H9 (cell line): ENCODE measurements around the gene WDPCP. TPM values are rescaled to one million over a fixed set of nuclear protein-coding genes. Genes with fewer than 3 reads are reported as not detected.

Source experiments
- DNase-seq: peaks from one replicate; pipeline ENCODE4 v3.0.0-alpha.2; 2017
- H2AFZ ChIP-seq: one replicate; pipeline ENCODE4 v1.6.1; 2013; ENCODE audit warnings: mild to moderate bottlenecking, low read length, control low read depth, moderate library complexity
- H2AK5ac ChIP-seq: 2 replicates; pipeline ENCODE4 v1.6.1; 2013; ENCODE audit warnings: low read length, control low read depth, mixed read lengths; ENCODE audit not compliant: insufficient read length
- H2BK120ac ChIP-seq: one replicate; pipeline ENCODE4 v1.6.1; 2013; ENCODE audit warnings: low read depth, mild to moderate bottlenecking, low read length, control low read depth, inconsistent platforms; ENCODE audit not compliant: poor library complexity, severe bottlenecking
- H2BK12ac ChIP-seq: 2 replicates; pipeline ENCODE4 v1.6.1; 2013; ENCODE audit warnings: low read length, control low read depth, mixed read lengths, low read depth; ENCODE audit not compliant: insufficient read length
- H2BK15ac ChIP-seq: 2 replicates; pipeline ENCODE4 v1.6.1; 2013; ENCODE audit warnings: low read depth, low read length, control low read depth
- H2BK20ac ChIP-seq: one replicate; pipeline ENCODE4 v1.6.1; 2013; ENCODE audit warnings: low read depth, mild to moderate bottlenecking, low read length, control low read depth, inconsistent platforms; ENCODE audit not compliant: poor library complexity, severe bottlenecking
- H2BK5ac ChIP-seq: 2 replicates; pipeline ENCODE4 v1.6.1; 2013; ENCODE audit warnings: low read length, control low read depth, mixed read lengths; ENCODE audit not compliant: insufficient read length
- H3K14ac ChIP-seq: 2 replicates; pipeline ENCODE4 v1.6.1; 2013; ENCODE audit warnings: low read length, control low read depth; ENCODE audit not compliant: insufficient read depth
- H3K18ac ChIP-seq: 2 replicates; pipeline ENCODE4 v1.6.1; 2013; ENCODE audit warnings: low read depth, mild to moderate bottlenecking, mixed read lengths, low read length, control low read depth; ENCODE audit not compliant: insufficient read length
- H3K23ac ChIP-seq: 2 replicates; pipeline ENCODE4 v1.6.1; 2013; ENCODE audit warnings: low read length, control low read depth, mixed read lengths, low read depth; ENCODE audit not compliant: insufficient read length
- H3K23me2 ChIP-seq: 2 replicates; pipeline ENCODE4 v1.6.1; 2013; ENCODE audit warnings: low read depth, mild to moderate bottlenecking, mixed read lengths, low read length, control low read depth; ENCODE audit not compliant: insufficient read length, poor library complexity, severe bottlenecking
- H3K27ac ChIP-seq: 2 replicates; pipeline ENCODE4 v1.5.1; 2013; ENCODE audit warnings: low read length, control low read depth, mixed read lengths, low read depth; ENCODE audit not compliant: insufficient read length
- H3K27me3 ChIP-seq: 2 replicates; pipeline ENCODE4 v1.6.1; 2013; ENCODE audit warnings: low read length, control low read depth, inconsistent platforms; ENCODE audit not compliant: insufficient read depth
- H3K4ac ChIP-seq: 2 replicates; pipeline ENCODE4 v1.6.1; 2013; ENCODE audit warnings: low read depth, mild to moderate bottlenecking, control low read depth, inconsistent platforms, low read length, moderate library complexity
- H3K4me1 ChIP-seq: 2 replicates; pipeline ENCODE4 v1.6.1; 2013; ENCODE audit warnings: low read length, control low read depth, inconsistent platforms; ENCODE audit not compliant: insufficient read depth
- H3K4me2 ChIP-seq: 2 replicates; pipeline ENCODE4 v1.6.1; 2013; ENCODE audit warnings: low read length, control low read depth, mixed read lengths; ENCODE audit not compliant: insufficient read length, insufficient read depth
- H3K56ac ChIP-seq: 2 replicates; pipeline ENCODE4 v1.6.1; 2013; ENCODE audit warnings: low read depth, mild to moderate bottlenecking, mixed read lengths, low read length, control low read depth; ENCODE audit not compliant: insufficient read length
- H3K79me1 ChIP-seq: 2 replicates; pipeline ENCODE4 v1.6.1; 2013; ENCODE audit warnings: low read depth, mild to moderate bottlenecking, moderate library complexity, low read length, control low read depth, inconsistent platforms; ENCODE audit not compliant: insufficient read depth, poor library complexity, severe bottlenecking
- H3K79me2 ChIP-seq: 2 replicates; pipeline ENCODE4 v1.6.1; 2013; ENCODE audit warnings: low read length, control low read depth, inconsistent platforms; ENCODE audit not compliant: insufficient read depth
- H3K9ac ChIP-seq: 2 replicates; pipeline ENCODE4 v1.6.1; 2013; ENCODE audit warnings: low read length, control low read depth, mixed read lengths; ENCODE audit not compliant: insufficient read length; ENCODE audit errors: extremely low read depth
- H3K9me3 ChIP-seq: one replicate; pipeline ENCODE4 v1.6.1; 2013; ENCODE audit warnings: low read depth, low read length, inconsistent platforms; ENCODE audit not compliant: control insufficient read depth
- H3T11ph ChIP-seq: one replicate; pipeline ENCODE4 v1.6.1; 2013; ENCODE audit warnings: mild to moderate bottlenecking, low read length, control low read depth, inconsistent platforms
- H4K20me1 ChIP-seq: one replicate; pipeline ENCODE4 v1.6.1; 2013; ENCODE audit not compliant: control insufficient read depth, insufficient read length, insufficient read depth
- H4K5ac ChIP-seq: 2 replicates; pipeline ENCODE4 v1.6.1; 2013; ENCODE audit warnings: low read depth, mild to moderate bottlenecking, mixed read lengths, low read length, control low read depth; ENCODE audit not compliant: insufficient read length
- H4K8ac ChIP-seq: replicated peaks from 2 replicates; pipeline ENCODE4 v1.6.1; 2013; ENCODE audit warnings: low read length, control low read depth, mixed read lengths, low read depth; ENCODE audit not compliant: insufficient read length
- H4K91ac ChIP-seq: 2 replicates; pipeline ENCODE4 v1.6.1; 2013; ENCODE audit warnings: low read depth, mild to moderate bottlenecking, moderate library complexity, mixed read lengths, low read length, control low read depth; ENCODE audit not compliant: insufficient read length
- H3K27ac Mint-ChIP-seq, 3 experiments: 2 replicates in 2 of 3; 3 replicates in 1 of 3; pipeline ENCODE4 v1.8.0; 2020 to 2021; ENCODE audit warnings: mixed read lengths in 3 of 3, mild to moderate bottlenecking in 1 of 3, moderate library complexity in 1 of 3
- H3K27me3 Mint-ChIP-seq: 2 replicates; pipeline ENCODE4 v1.8.0; 2021; ENCODE audit warnings: low read depth, mild to moderate bottlenecking, moderate library complexity, mixed read lengths
- H3K36me3 Mint-ChIP-seq, 3 experiments: 2 replicates in 2 of 3; 3 replicates in 1 of 3; pipeline ENCODE4 v1.8.0; 2020 to 2021; ENCODE audit warnings: low read depth in 3 of 3, mixed read lengths in 3 of 3; ENCODE audit not compliant: insufficient read depth in 1 of 3
- H3K4me1 Mint-ChIP-seq, 2 experiments: 2 replicates each; pipeline ENCODE4 v1.8.0; 2020; ENCODE audit warnings: mixed read lengths in 2 of 2
- H3K4me3 Mint-ChIP-seq, 2 experiments: 2 replicates in 1 of 2; 3 replicates in 1 of 2; pipeline ENCODE4 v1.8.0; 2020 to 2021; ENCODE audit warnings: mild to moderate bottlenecking in 2 of 2, mixed read lengths in 2 of 2, moderate library complexity in 1 of 2
- H3K9me3 Mint-ChIP-seq, 2 experiments: 2 replicates in 1 of 2; 3 replicates in 1 of 2; pipeline ENCODE4 v1.8.0; 2020; ENCODE audit warnings: mild to moderate bottlenecking in 2 of 2, mixed read lengths in 2 of 2, moderate library complexity in 1 of 2
- WGBS: extraction: QIAGEN DNeasy Blood & Tissue Kit; methylation state at CpG from one replicate; pipeline ENCODE4 v1.1.7; 2013; ENCODE audit warnings: missing lambda C conversion rate, low lambda C conversion rate, mixed read lengths; ENCODE audit not compliant: insufficient read length; ENCODE audit errors: extremely low coverage; 5-methylcytosine and 5-hydroxymethylcytosine counted together
- total RNA-seq: library from RNA; stranded (reverse); gene quantifications from 2 replicates; pipeline ENCODE4 v1.2.1, GENCODE V29; 2021
- TF ChIP-seq, protein P1 (sequence below): fragments of 200-600 bp; sonication (generic); conservative IDR thresholded peaks from 3 replicates; pipeline ENCODE4 v1.8.0; 2021; ENCODE audit warnings: antibody characterized with exemption, mild to moderate bottlenecking

The WDPCP gene
- total RNA-seq, 1 experiment from 2014 or later, result 22.4 TPM

DNA sequence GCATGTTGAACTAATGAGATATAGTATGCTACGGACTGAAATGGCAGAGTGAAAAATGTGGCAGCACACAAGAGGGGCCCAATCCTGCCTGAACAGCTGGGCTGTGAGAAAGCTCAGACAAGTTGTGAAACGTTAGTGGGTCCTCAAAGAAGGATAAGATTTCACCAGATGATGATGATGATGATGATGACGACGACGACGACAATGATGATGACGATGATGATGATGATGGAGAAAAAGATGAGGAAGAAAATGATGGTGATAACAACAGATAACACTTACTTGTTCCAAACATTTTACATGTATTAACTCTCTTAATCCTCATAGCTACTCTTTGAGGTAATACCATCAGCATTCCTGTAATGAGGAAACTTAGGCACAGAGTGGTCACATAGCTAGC is 94.2 kb downstream of the WDPCP start:
- H3K4me3 Mint-ChIP-seq, result no peak overlapping the region
- peaks cover 32 to 36% of the 10 kb centered on the region in 2 experiments for H3K4me1 Mint-ChIP-seq

More for the DNA sequence above, 94.2 kb downstream of the WDPCP start:
- H3K36me3 Mint-ChIP-seq, result peaks cover 0 to 12% (median 0%) of the 10 kb centered on the region in 3 experiments; a peak in 3 of 7 replicates
- TF ChIP-seq, protein P1, sequence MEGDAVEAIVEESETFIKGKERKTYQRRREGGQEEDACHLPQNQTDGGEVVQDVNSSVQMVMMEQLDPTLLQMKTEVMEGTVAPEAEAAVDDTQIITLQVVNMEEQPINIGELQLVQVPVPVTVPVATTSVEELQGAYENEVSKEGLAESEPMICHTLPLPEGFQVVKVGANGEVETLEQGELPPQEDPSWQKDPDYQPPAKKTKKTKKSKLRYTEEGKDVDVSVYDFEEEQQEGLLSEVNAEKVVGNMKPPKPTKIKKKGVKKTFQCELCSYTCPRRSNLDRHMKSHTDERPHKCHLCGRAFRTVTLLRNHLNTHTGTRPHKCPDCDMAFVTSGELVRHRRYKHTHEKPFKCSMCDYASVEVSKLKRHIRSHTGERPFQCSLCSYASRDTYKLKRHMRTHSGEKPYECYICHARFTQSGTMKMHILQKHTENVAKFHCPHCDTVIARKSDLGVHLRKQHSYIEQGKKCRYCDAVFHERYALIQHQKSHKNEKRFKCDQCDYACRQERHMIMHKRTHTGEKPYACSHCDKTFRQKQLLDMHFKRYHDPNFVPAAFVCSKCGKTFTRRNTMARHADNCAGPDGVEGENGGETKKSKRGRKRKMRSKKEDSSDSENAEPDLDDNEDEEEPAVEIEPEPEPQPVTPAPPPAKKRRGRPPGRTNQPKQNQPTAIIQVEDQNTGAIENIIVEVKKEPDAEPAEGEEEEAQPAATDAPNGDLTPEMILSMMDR, result no peak
- no peak overlapping the region for H2BK5ac ChIP-seq
- H2BK15ac ChIP-seq, result no peak overlapping the region
- H2BK20ac ChIP-seq, result no peak overlapping the region
- H3K27me3 Mint-ChIP-seq, result no peaks in the 10 kb centered on the region
- no peak overlapping the region for H4K5ac ChIP-seq
- H3K27ac Mint-ChIP-seq, result peak overlapping the region in 2 of 3 experiments; percentile 3 to 14; a peak in 1 of 7 replicates
- peaks cover 7% of the 10 kb centered on the region; the same call in 1 of the 2 replicates for H3K4me1 ChIP-seq
- no peak overlapping the region for H2AFZ ChIP-seq
- H3K56ac ChIP-seq, result no peak overlapping the region
- H2BK12ac ChIP-seq, result no peak overlapping the region
- H3K9ac ChIP-seq, result no peak overlapping the region
- no peak overlapping the region for H3K4ac ChIP-seq
- H3K9me3 Mint-ChIP-seq, result no peaks in the 10 kb centered on the region
- no peaks in the 10 kb centered on the region for H3K27me3 ChIP-seq
- no peak overlapping the region for H3K14ac ChIP-seq
- H4K8ac ChIP-seq, result no peak overlapping the region
- H3T11ph ChIP-seq, result no peak overlapping the region
- no peaks in the 10 kb centered on the region for H3K79me1 ChIP-seq
- no peaks in the 10 kb centered on the region for H3K9me3 ChIP-seq
- no CpG with 5 or more reads among the region's 7 CpGs for WGBS
- H3K4me2 ChIP-seq, result no peak overlapping the region
- H3K23ac ChIP-seq, result no peak overlapping the region
- H3K27ac ChIP-seq, result no peak overlapping the region
- no peaks in the 10 kb centered on the region for H3K23me2 ChIP-seq
- H4K91ac ChIP-seq, result no peak overlapping the region
- H3K79me2 ChIP-seq, result peaks cover 2% of the 10 kb centered on the region; the same call in 1 of the 2 replicates
- H3K18ac ChIP-seq, result no peak overlapping the region
- DNase-seq, result no peak
- no peaks in the 10 kb centered on the region for H4K20me1 ChIP-seq
- H2AK5ac ChIP-seq, result no peak overlapping the region
- no peak overlapping the region for H2BK120ac ChIP-seq
